CD14-positive monocyte (primary cell): ENCODE data around the gene MARS2. TPM values are rescaled to one million over a fixed set of nuclear protein-coding genes. Genes with fewer than 3 reads are reported as not detected.

Experiments
- DNase-seq, 3 donors: peaks; one replicate each; pipeline ENCODE4 v3.0.0-alpha.2; 2011 to 2022
- H2AFZ ChIP-seq: 2 replicates; pipeline ENCODE4 v1.6.0; 2012; ENCODE audit warnings: mild to moderate bottlenecking, low read depth, low read length, inconsistent platforms; ENCODE audit not compliant: insufficient read depth, poor library complexity, severe bottlenecking
- H3K27ac ChIP-seq, 2 donors: 1 replicate in 1 of 2; 2 replicates in 1 of 2; pipeline ENCODE4 v1.5.1; 2012 to 2013; ENCODE audit warnings: low read length in 2 of 2, control low read depth in 1 of 2, inconsistent platforms in 1 of 2, low read depth in 1 of 2, mild to moderate bottlenecking in 1 of 2
- H3K27me3 ChIP-seq, 2 donors: one replicate each; pipeline versions ENCODE4 v1.6.0 to v1.6.1; 2011 to 2013; ENCODE audit warnings: low read length in 2 of 2; ENCODE audit not compliant: control insufficient read depth in 2 of 2, insufficient read depth in 2 of 2
- H3K36me3 ChIP-seq, 2 donors: replicated peaks in 1 of 2; 1 replicate in 1 of 2; 2 replicates in 1 of 2; pipeline versions ENCODE4 v1.5.1 to v1.6.1; 2012 to 2013; ENCODE audit warnings: low read length in 2 of 2, control low read depth in 1 of 2, inconsistent platforms in 1 of 2, mild to moderate bottlenecking in 1 of 2; ENCODE audit not compliant: insufficient read depth in 2 of 2, control insufficient read depth in 1 of 2
- H3K4me1 ChIP-seq, 2 donors: 1 replicate in 1 of 2; 2 replicates in 1 of 2; pipeline versions ENCODE4 v1.5.1 to v1.6.1; 2012 to 2013; ENCODE audit warnings: low read length in 2 of 2, control low read depth in 1 of 2, inconsistent platforms in 1 of 2, mild to moderate bottlenecking in 1 of 2, moderate library complexity in 1 of 2; ENCODE audit not compliant: insufficient read depth in 2 of 2, control insufficient read depth in 1 of 2
- H3K4me2 ChIP-seq: replicated peaks from 2 replicates; pipeline ENCODE3; 2012; ENCODE audit warnings: low read length, moderate library complexity, mild to moderate bottlenecking; ENCODE audit not compliant: poor library complexity, severe bottlenecking; ENCODE audit errors: extremely low read depth
- H3K4me3 ChIP-seq, 3 experiments: fragments of 200-600 bp in 1 of 3; sonication (generic) in 1 of 3; replicated peaks in 1 of 3; 1 replicate in 2 of 3; 2 replicates in 1 of 3; pipeline ENCODE4 v1.5.1; 2011 to 2013; ENCODE audit warnings: low read length in 3 of 3, mild to moderate bottlenecking in 3 of 3, control low read depth in 2 of 3, low read depth in 2 of 3, inconsistent platforms in 1 of 3, moderate library complexity in 1 of 3
- H3K79me2 ChIP-seq: 2 replicates; pipeline ENCODE4 v1.6.0; 2012; ENCODE audit warnings: mild to moderate bottlenecking, control low read depth, inconsistent platforms, low read length, moderate library complexity; ENCODE audit not compliant: insufficient read depth
- H3K9ac ChIP-seq: 2 replicates; pipeline ENCODE4 v1.6.0; 2017; ENCODE audit warnings: low read length, mild to moderate bottlenecking; ENCODE audit not compliant: insufficient read depth, poor library complexity, severe bottlenecking
- H3K9me3 ChIP-seq, 2 donors: replicated peaks in 1 of 2; 1 replicate in 1 of 2; 2 replicates in 1 of 2; pipeline versions ENCODE4 v1.5.1 to v1.6.1; 2012 to 2013; ENCODE audit warnings: low read length in 2 of 2, control low read depth in 1 of 2; ENCODE audit not compliant: control insufficient read depth in 1 of 2, insufficient read depth in 1 of 2
- H4K20me1 ChIP-seq: 2 replicates; pipeline ENCODE4 v1.6.0; 2012; ENCODE audit warnings: mild to moderate bottlenecking, low read length, control low read depth, moderate library complexity; ENCODE audit not compliant: insufficient read depth
- H3K27ac Mint-ChIP-seq, 7 donors: one replicate each; pipeline ENCODE4 v1.8.0; 2020; ENCODE audit warnings: mild to moderate bottlenecking in 7 of 7, mixed read lengths in 7 of 7, moderate library complexity in 6 of 7, inconsistent platforms in 2 of 7
- H3K27me3 Mint-ChIP-seq, 3 donors: one replicate each; pipeline ENCODE4 v1.8.0; 2021 to 2022; ENCODE audit warnings: low read depth in 3 of 3, mild to moderate bottlenecking in 3 of 3, mixed read lengths in 3 of 3, moderate library complexity in 3 of 3, inconsistent platforms in 1 of 3
- H3K36me3 Mint-ChIP-seq, 2 donors: one replicate each; pipeline ENCODE4 v1.8.0; 2020; ENCODE audit warnings: mixed read lengths in 2 of 2, inconsistent platforms in 1 of 2, mild to moderate bottlenecking in 1 of 2
- H3K4me1 Mint-ChIP-seq: one replicate; pipeline ENCODE4 v1.8.0; 2020; ENCODE audit warnings: mild to moderate bottlenecking, mixed read lengths
- H3K4me3 Mint-ChIP-seq, 2 donors: one replicate each; pipeline ENCODE4 v1.8.0; 2020; ENCODE audit warnings: mild to moderate bottlenecking in 2 of 2, mixed read lengths in 2 of 2, moderate library complexity in 1 of 2
- H3K9me3 Mint-ChIP-seq, 7 donors: one replicate each; pipeline ENCODE4 v1.8.0; 2020 to 2022; ENCODE audit warnings: mixed read lengths in 7 of 7, mild to moderate bottlenecking in 6 of 7, moderate library complexity in 6 of 7, inconsistent platforms in 2 of 7
- CTCF ChIP-seq: fragments of 200-600 bp; IDR thresholded peaks from one replicate; pipeline ENCODE4 v1.8.0; 2022; ENCODE audit warnings: antibody characterized with exemption, mild to moderate bottlenecking
- WGBS: methylation state at CpG from one replicate; pipeline ENCODE4 v1.1.5; 2013; ENCODE audit warnings: missing lambda C conversion rate; ENCODE audit not compliant: insufficient coverage; 5-methylcytosine and 5-hydroxymethylcytosine counted together
- intact Hi-C, 2 donors: fragments of 100-400 bp; cut with micrococcal nuclease; formaldehyde crosslinking; loops; one replicate each; pipeline versions ENCODE4 v1.15.0 to v1.15.1; 2023
- polyA plus RNA-seq, 3 donors: library from polyadenylated mRNA; depleted of rRNA in 1 of 3; unstranded in 2 of 3; stranded (reverse) in 1 of 3; fragments of 300-500 nt in 2 of 3; fragments of >200 nt in 1 of 3; fragmentation: Illumina TruSeq in 2 of 3; gene quantifications; 1 replicate in 2 of 3; 2 replicates in 1 of 3; pipeline ENCODE4 v1.2.3, GENCODE V29; 2012 to 2021

Gene MARS2
- polyA plus RNA-seq, 3 donors = 0.66 to 1.3 (median 0.93) TPM

GRCh38 chr2:197661626-197662025 is 43.5 kb upstream of the MARS2 start:
- peaks cover 0 to 4% of the 10 kb centered on the region in 2 donors for H3K9me3 ChIP-seq
- DNase-seq = no peak
- intact Hi-C loops = no loop called here
- H3K27ac ChIP-seq = no peak overlapping the region
- H3K27ac Mint-ChIP-seq = no peak overlapping the region
- H4K20me1 ChIP-seq = no peaks in the 10 kb centered on the region
- H3K4me2 ChIP-seq = no peak overlapping the region
- H3K9me3 Mint-ChIP-seq = peaks cover 0 to 15% (median 6%) of the 10 kb centered on the region in 7 donors
- no peaks in the 10 kb centered on the region for H3K27me3 ChIP-seq
- H3K4me1 Mint-ChIP-seq = no peaks in the 10 kb centered on the region
- no peak overlapping the region for H3K9ac ChIP-seq
- WGBS = no CpG with 5 or more reads among the region's 3 CpGs
- TF ChIP-seq CTCF = no peak
- no peaks in the 10 kb centered on the region for H3K36me3 ChIP-seq
- no peaks in the 10 kb centered on the region for H3K4me1 ChIP-seq
- no peaks in the 10 kb centered on the region for H3K27me3 Mint-ChIP-seq
- no peaks in the 10 kb centered on the region for H3K36me3 Mint-ChIP-seq
- no peaks in the 10 kb centered on the region for H3K79me2 ChIP-seq
- H2AFZ ChIP-seq = no peak overlapping the region
- H3K4me3 Mint-ChIP-seq = no peak overlapping the region
- no peak overlapping the region for H3K4me3 ChIP-seq

DNA sequence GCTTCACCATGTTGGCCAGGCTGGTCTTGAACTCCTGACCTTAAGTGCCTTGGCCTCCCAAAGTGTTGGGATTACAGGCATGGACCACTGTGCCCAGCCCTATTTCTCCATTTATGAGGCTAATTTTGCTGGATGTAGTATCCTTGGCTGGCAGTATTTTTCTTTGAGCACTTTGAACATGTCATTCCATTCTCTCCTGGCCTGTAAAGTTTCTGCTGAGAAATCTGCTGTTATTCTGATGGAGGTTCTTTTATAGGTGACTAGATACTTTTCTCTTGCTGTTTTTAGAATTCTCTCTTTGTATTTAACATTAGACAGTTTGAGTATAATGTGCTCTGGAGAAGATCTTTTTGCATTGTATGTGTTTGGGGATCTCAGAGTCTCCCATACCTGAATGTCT is 38.9 kb upstream of the MARS2 start:
- Mint-ChIP-seq H3K4me3 (no peak overlapping the region), H3K9me3 (peaks cover 2 to 24% (median 12%) of the 10 kb centered on the region in 7 donors), H3K4me1 (no peaks in the 10 kb centered on the region), H3K27ac (no peak overlapping the region), H3K27me3 (peaks cover 0 to 2% (median 0%) of the 10 kb centered on the region in 3 donors), H3K36me3 (no peaks in the 10 kb centered on the region)
- Histone ChIP-seq H3K9ac (no peak overlapping the region), H3K27ac (no peak overlapping the region), H3K79me2 (no peaks in the 10 kb centered on the region), H3K27me3 (no peaks in the 10 kb centered on the region), H3K4me1 (no peaks in the 10 kb centered on the region), H4K20me1 (no peaks in the 10 kb centered on the region), H2AFZ (no peak overlapping the region), H3K4me2 (no peak overlapping the region), H3K9me3 (peaks cover 0 to 18% of the 10 kb centered on the region in 2 donors), H3K4me3 (no peak overlapping the region), H3K36me3 (no peaks in the 10 kb centered on the region)
- intact Hi-C loops = no loop called here
- no peak for DNase-seq
- no peak for TF ChIP-seq CTCF
